C4-2B (cell line): ENCODE data around the gene ZNF483.

Experiments used
- ZFX ChIP-seq: fragments of 450-650 bp; IDR thresholded peaks from 2 replicates; pipeline ENCODE4 v1.6.1; 2017
- TF ChIP-seq, protein P1 (sequence below): fragments of 450-650 bp; conservative IDR thresholded peaks from 2 replicates; pipeline ENCODE4 v1.5.1; 2017; ENCODE audit warnings: mild to moderate bottlenecking

GRCh38 chr9:111605041-111605559 is 80.1 kb downstream of the ZNF483 start:
- TF ChIP-seq, protein P1, sequence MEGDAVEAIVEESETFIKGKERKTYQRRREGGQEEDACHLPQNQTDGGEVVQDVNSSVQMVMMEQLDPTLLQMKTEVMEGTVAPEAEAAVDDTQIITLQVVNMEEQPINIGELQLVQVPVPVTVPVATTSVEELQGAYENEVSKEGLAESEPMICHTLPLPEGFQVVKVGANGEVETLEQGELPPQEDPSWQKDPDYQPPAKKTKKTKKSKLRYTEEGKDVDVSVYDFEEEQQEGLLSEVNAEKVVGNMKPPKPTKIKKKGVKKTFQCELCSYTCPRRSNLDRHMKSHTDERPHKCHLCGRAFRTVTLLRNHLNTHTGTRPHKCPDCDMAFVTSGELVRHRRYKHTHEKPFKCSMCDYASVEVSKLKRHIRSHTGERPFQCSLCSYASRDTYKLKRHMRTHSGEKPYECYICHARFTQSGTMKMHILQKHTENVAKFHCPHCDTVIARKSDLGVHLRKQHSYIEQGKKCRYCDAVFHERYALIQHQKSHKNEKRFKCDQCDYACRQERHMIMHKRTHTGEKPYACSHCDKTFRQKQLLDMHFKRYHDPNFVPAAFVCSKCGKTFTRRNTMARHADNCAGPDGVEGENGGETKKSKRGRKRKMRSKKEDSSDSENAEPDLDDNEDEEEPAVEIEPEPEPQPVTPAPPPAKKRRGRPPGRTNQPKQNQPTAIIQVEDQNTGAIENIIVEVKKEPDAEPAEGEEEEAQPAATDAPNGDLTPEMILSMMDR, result no peak
- TF ChIP-seq ZFX, result no peak
